Testis (tissue), 2 donors: ENCODE results near the gene GRIK4.

Source experiments
- CTCF ChIP-seq, 3 experiments: fragments of 450-650 bp in 2 of 3; fragments of 200-600 bp in 1 of 3; sonication (generic) in 1 of 3; IDR thresholded peaks; one replicate each; pipeline ENCODE4 v1.5.1; 2016 to 2019; ENCODE audit warnings: antibody characterized with exemption in 3 of 3, mild to moderate bottlenecking in 2 of 3, moderate library complexity in 1 of 3
- POLR2A ChIP-seq: fragments of 450-650 bp; IDR thresholded peaks from one replicate; pipeline ENCODE4 v1.6.1; 2017; ENCODE audit warnings: antibody characterized with exemption, mild to moderate bottlenecking, moderate library complexity

- TF ChIP-seq CTCF (IDR thresholded peaks at IDR 0.05) (no peak), POLR2A (no peak)
Measured at GRCh38 chr11:120562806-120563425, 51.4 kb downstream of the GRIK4 start.
